Motor neuron (in vitro differentiated cells): ENCODE data around the gene PGM2L1. TPM values are rescaled to one million over a fixed set of nuclear protein-coding genes. Genes with fewer than 3 reads are reported as not detected.
"Not testable (repeated sequence)": the region's sequence is repeated elsewhere in the genome, so short reads cannot be mapped to it uniquely, and the experiment has no call there.

Experiments used
- ATAC-seq, 8 experiments: fragments of 200-7000 bp; cut with Tn5 transposase; replicated peaks in 6 of 8; 2 replicates each; pipeline ENCODE4 v1.8.0; 2021; ENCODE audit warnings: mild to moderate bottlenecking in 8 of 8, moderate library complexity in 8 of 8
- H3K27ac ChIP-seq, 2 donors: fragments of 250-450 bp; sonication (Bioruptor Pico); 2 replicates each; pipeline ENCODE4 v1.9.0; 2021; ENCODE audit warnings: antibody characterized with exemption in 2 of 2, mild to moderate bottlenecking in 2 of 2, moderate library complexity in 1 of 2
- H3K4me1 ChIP-seq, 2 donors: fragments of 250-450 bp; sonication (Bioruptor Pico); replicated peaks in 1 of 2; 2 replicates each; pipeline ENCODE4 v1.6.1; 2021; ENCODE audit warnings: antibody characterized with exemption in 2 of 2, mild to moderate bottlenecking in 2 of 2, moderate library complexity in 1 of 2
- H3K4me3 ChIP-seq, 5 donors: fragments of 250-450 bp; sonication (Bioruptor Pico); 2 replicates each; pipeline ENCODE4 v1.9.0; 2021; ENCODE audit warnings: antibody characterized with exemption in 5 of 5, mild to moderate bottlenecking in 5 of 5, moderate library complexity in 4 of 5
- WGBS, 10 experiments: fragments of 450-650 bp; shearing (Covaris generic); methylation state at CpG; one replicate each; pipeline ENCODE4 v1.0.0; 2022; 5-methylcytosine and 5-hydroxymethylcytosine counted together
- in situ Hi-C, 9 experiments: fragments of 400-800 bp; cut with MboI; loops; one replicate each; pipeline ENCODE4 v1.15.0; 2021; ENCODE audit warnings: low sequenced_read_pairs in 9 of 9, low pct_unique_long_range_greater_than_20kb in 2 of 9; ENCODE audit not compliant: unreplicated experiment in 9 of 9
- total RNA-seq, 8 experiments: library from RNA; unstranded; fragments of 300-600 nt; gene quantifications; 2 replicates each; pipeline versions ENCODE4 v1.2.3 to v1.2.4, GENCODE V29; 2022

The PGM2L1 gene
- total RNA-seq, 8 experiments from 2014 or later = 1.4 to 82.5 (median 40.4) TPM

- Histone ChIP-seq H3K4me1 (no peaks in the 10 kb centered on the region), H3K4me3 (no peak overlapping the region), H3K27ac (no peak overlapping the region)
- no peak for ATAC-seq
- in situ Hi-C loops = no loop called here
- 22 to 100% (median 59%) methylated on average over 1 to 2 of the region's 2 CpGs; no CpG with 5 or more reads in 2 of the 10 experiments for WGBS, 10 experiments
Measured at GRCh38 chr11:74355626-74356025, 42.6 kb downstream of the PGM2L1 start.

GRCh38 chr11:74354036-74354435, 44.2 kb downstream of the PGM2L1 start:
- H3K4me3 ChIP-seq = no peak overlapping the region
- no peak overlapping the region for H3K27ac ChIP-seq
- ATAC-seq = no peak
- in situ Hi-C loops = no loop called here
- 45 to 100% (median 76%) methylated on average over 1 to 3 of the region's 3 CpGs; no CpG with 5 or more reads in 1 of the 10 experiments for WGBS, 10 experiments
- H3K4me1 ChIP-seq = no peaks in the 10 kb centered on the region

- H3K4me1 ChIP-seq = no peaks in the 10 kb centered on the region
- WGBS, 10 experiments = 52 to 100% (median 84%) methylated on average over 1 to 2 of the region's 2 CpGs; no CpG with 5 or more reads in 3 of the 10 experiments
- no peak overlapping the region for H3K27ac ChIP-seq
- in situ Hi-C loops = no loop called here
- no peak overlapping the region for H3K4me3 ChIP-seq
- no peak for ATAC-seq
Measured at GRCh38 chr11:74347381-74347780, 50.9 kb downstream of the PGM2L1 start.

- whole genome bisulfite sequencing, 10 experiments = 0 to 100% (median 71%) methylated on average over 1 of the region's 1 CpG; no CpG with 5 or more reads in 1 of the 10 experiments
- Histone ChIP-seq H3K4me1 (no peaks in the 10 kb centered on the region), H3K4me3 (no peak overlapping the region), H3K27ac (no peak overlapping the region)
- in situ Hi-C loops = no loop called here
- no peak for ATAC-seq
Measured at GRCh38 chr11:74345420-74345819, 52.8 kb downstream of the PGM2L1 start.

- peak in 2 of 8 experiments; percentile 39 to 44 for ATAC-seq
- 0 to 100% (median 71%) methylated on average over 1 of the region's 1 CpG; no CpG with 5 or more reads in 3 of the 10 experiments for WGBS, 10 experiments
- Histone ChIP-seq H3K4me1 (no peaks in the 10 kb centered on the region), H3K4me3 (no peak overlapping the region), H3K27ac (no peak overlapping the region)
- in situ Hi-C loops = no loop called here
Measured at GRCh38 chr11:74341921-74342320, 56.3 kb downstream of the PGM2L1 start.

GRCh38 chr11:74339619-74340018, 58.6 kb downstream of the PGM2L1 start:
- H3K27ac ChIP-seq = no peak overlapping the region
- in situ Hi-C loops = no loop called here
- no peak for ATAC-seq
- H3K4me3 ChIP-seq = no peak overlapping the region
- no peaks in the 10 kb centered on the region for H3K4me1 ChIP-seq

GRCh38 chr11:74338963-74339362, 59.3 kb downstream of the PGM2L1 start:
- no peak for ATAC-seq
- Histone ChIP-seq H3K4me1 (no peaks in the 10 kb centered on the region), H3K27ac (no peak overlapping the region), H3K4me3 (no peak overlapping the region)
- in situ Hi-C loops = no loop called here
- WGBS, 10 experiments = 67 to 100% (median 87%) methylated on average over 2 to 6 of the region's 6 CpGs; no CpG with 5 or more reads in 1 of the 10 experiments

- no peaks in the 10 kb centered on the region for H3K4me1 ChIP-seq
- in situ Hi-C loops = no loop called here
- H3K4me3 ChIP-seq = no peak overlapping the region
- H3K27ac ChIP-seq = no peak overlapping the region
- no peak for ATAC-seq
- WGBS, 10 experiments = 91 to 100% (median 100%) methylated on average over 1 of the region's 1 CpG
Measured at GRCh38 chr11:74333193-74333592, 65.0 kb downstream of the PGM2L1 start.

- 67 to 100% (median 94%) methylated on average over 1 of the region's 1 CpG; no CpG with 5 or more reads in 2 of the 10 experiments for WGBS, 10 experiments
- no peak overlapping the region for H3K27ac ChIP-seq
- H3K4me3 ChIP-seq = no peak overlapping the region
- in situ Hi-C loops = no loop called here
- H3K4me1 ChIP-seq = no peaks in the 10 kb centered on the region
- no peak for ATAC-seq
Measured at GRCh38 chr11:74332291-74332690, 65.9 kb downstream of the PGM2L1 start.

GRCh38 chr11:74331000-74331399, 67.2 kb downstream of the PGM2L1 start:
- in situ Hi-C loops, H3K4me1 ChIP-seq, ATAC-seq, H3K4me3 ChIP-seq, H3K27ac ChIP-seq: not testable (repeated sequence)
- 80 to 100% (median 95%) methylated on average over 1 to 6 of the region's 6 CpGs; no CpG with 5 or more reads in 4 of the 10 experiments for WGBS, 10 experiments

GRCh38 chr11:74330075-74330858, 68.0 kb downstream of the PGM2L1 start:
- in situ Hi-C loops = no loop called here
- no peaks in the 10 kb centered on the region for H3K4me1 ChIP-seq
- ATAC-seq = peak in 2 of 8 experiments; percentile 39 to 76
- H3K27ac ChIP-seq = no peak overlapping the region
- no peak overlapping the region for H3K4me3 ChIP-seq

GRCh38 chr11:74327076-74327475, 71.2 kb downstream of the PGM2L1 start:
- in situ Hi-C loops = no loop called here
- no peak for ATAC-seq
- WGBS, 10 experiments = 17 to 100% (median 75%) methylated on average over 1 of the region's 1 CpG; no CpG with 5 or more reads in 3 of the 10 experiments
- H3K4me3 ChIP-seq = no peak overlapping the region
- H3K4me1 ChIP-seq = no peaks in the 10 kb centered on the region
- H3K27ac ChIP-seq = no peak overlapping the region

- ATAC-seq = no peak
- H3K4me1 ChIP-seq = no peaks in the 10 kb centered on the region
- whole genome bisulfite sequencing, 10 experiments = 33 to 100% (median 76%) methylated on average over 1 to 5 of the region's 5 CpGs; no CpG with 5 or more reads in 2 of the 10 experiments
- H3K27ac ChIP-seq = no peak overlapping the region
- H3K4me3 ChIP-seq = no peak overlapping the region
- in situ Hi-C loops = no loop called here
Measured at GRCh38 chr11:74326665-74327064, 71.6 kb downstream of the PGM2L1 start.
